H1 (cell line): ENCODE results near the gene DCLK1. TPM values are rescaled to one million over a fixed set of nuclear protein-coding genes. Genes with fewer than 3 reads are reported as not detected.
"Not testable (repeated sequence)": the region's sequence is repeated elsewhere in the genome, so short reads cannot be mapped to it uniquely, and the experiment has no call there.

ENCODE experiments used
- CTCF ChIA-PET: fragments of 300-600 bp; sonication (Branson Sonifier 250); formaldehyde crosslinking; loops from one replicate; lab custom pipeline; 2021; ENCODE audit not compliant: partially characterized antibody; lab: Charles Lee
- POLR2A ChIA-PET: fragments of 300-600 bp; sonication (Branson Sonifier 250); formaldehyde crosslinking; loops from one replicate; lab custom pipeline; 2021; ENCODE audit warnings: inconsistent platforms; ENCODE audit not compliant: partially characterized antibody; lab: Charles Lee
- DNase-seq, 2 experiments: peaks; one replicate each; pipeline versions ENCODE4 v3.0.0 to v3.0.0-alpha.2; 2010 to 2022; ENCODE audit warnings: low spot score in 2 of 2, low read depth in 1 of 2, mixed read lengths in 1 of 2
- FAIRE-seq: peaks from 2 replicates; lab custom pipeline; 2011; peaks lifted over from hg19 to GRCh38; lab: Jason Lieb, UNC
- H2AFZ ChIP-seq: 2 replicates; pipeline ENCODE4 v1.8.1; 2012; ENCODE audit warnings: low read length, inconsistent platforms
- H2AK5ac ChIP-seq: 2 replicates; pipeline ENCODE4 v1.6.1; 2013; ENCODE audit warnings: low read depth, low read length
- H2BK120ac ChIP-seq: replicated peaks from 2 replicates; pipeline ENCODE3; 2013; ENCODE audit warnings: low read depth, low read length, inconsistent platforms
- H2BK12ac ChIP-seq: 2 replicates; pipeline ENCODE4 v1.6.1; 2013; ENCODE audit warnings: low read depth, low read length
- H2BK15ac ChIP-seq: 2 replicates; pipeline ENCODE4 v1.6.1; 2013; ENCODE audit warnings: low read length
- H2BK20ac ChIP-seq: 2 replicates; pipeline ENCODE4 v1.6.1; 2013; ENCODE audit warnings: low read length
- H2BK5ac ChIP-seq: 2 replicates; pipeline ENCODE4 v1.6.1; 2013; ENCODE audit warnings: low read depth, low read length
- H3K14ac ChIP-seq: 2 replicates; pipeline ENCODE4 v1.6.1; 2013; ENCODE audit warnings: inconsistent platforms; ENCODE audit not compliant: insufficient read length
- H3K18ac ChIP-seq: 2 replicates; pipeline ENCODE4 v1.6.1; 2013; ENCODE audit warnings: low read length; ENCODE audit errors: extremely low read depth
- H3K23ac ChIP-seq: 2 replicates; pipeline ENCODE4 v1.6.1; 2013; ENCODE audit warnings: inconsistent platforms; ENCODE audit not compliant: insufficient read length
- H3K23me2 ChIP-seq: 2 replicates; pipeline ENCODE4 v1.6.1; 2013; ENCODE audit warnings: low read depth, low read length
- H3K27ac ChIP-seq: 2 replicates; pipeline ENCODE4 v1.6.1; 2011; ENCODE audit warnings: low read depth, low read length, inconsistent platforms
- H3K27me3 ChIP-seq, 4 experiments: replicated peaks in 1 of 4; 1 replicate in 1 of 4; 2 replicates in 3 of 4; pipeline versions ENCODE4 v1.6.1 to v1.8.1; 2011 to 2013; ENCODE audit warnings: low read length in 3 of 4, mild to moderate bottlenecking in 3 of 4, inconsistent platforms in 2 of 4, mixed read lengths in 2 of 4, moderate library complexity in 1 of 4; ENCODE audit not compliant: control insufficient read depth in 3 of 4, insufficient read depth in 3 of 4; ENCODE audit errors: extremely low read depth in 1 of 4
- H3K36me3 ChIP-seq, 4 experiments: 2 replicates each; pipeline versions ENCODE4 v1.6.1 to v1.8.1; 2011 to 2013; ENCODE audit warnings: mild to moderate bottlenecking in 4 of 4, low read length in 3 of 4, moderate library complexity in 2 of 4, control low read depth in 1 of 4, inconsistent platforms in 1 of 4; ENCODE audit not compliant: insufficient read depth in 4 of 4, control insufficient read depth in 2 of 4
- H3K4ac ChIP-seq: replicated peaks from 2 replicates; pipeline ENCODE3; 2013; ENCODE audit warnings: low read length, low read depth, mixed read lengths, inconsistent platforms; ENCODE audit not compliant: insufficient read length
- H3K4me1 ChIP-seq, 4 experiments: replicated peaks in 1 of 4; 1 replicate in 1 of 4; 2 replicates in 3 of 4; pipeline versions ENCODE4 v1.6.1 to v1.8.1; 2011 to 2013; ENCODE audit warnings: low read length in 3 of 4, inconsistent platforms in 2 of 4, mixed read lengths in 1 of 4; ENCODE audit not compliant: insufficient read depth in 4 of 4, control insufficient read depth in 3 of 4
- H3K4me2 ChIP-seq, 2 experiments: 2 replicates each; pipeline versions ENCODE4 v1.6.1 to v1.8.1; 2011 to 2013; ENCODE audit warnings: low read depth in 2 of 2, low read length in 2 of 2, control low read depth in 1 of 2, inconsistent platforms in 1 of 2, mild to moderate bottlenecking in 1 of 2; ENCODE audit not compliant: insufficient read depth in 1 of 2
- H3K4me3 ChIP-seq, 4 experiments: fragments of 200-600, 300-600 bp in 1 of 4; sonication (generic), shearing (Covaris generic), sonication (Bioruptor Twin) in 1 of 4; 2 replicates each; pipeline versions ENCODE4 v1.5.1 to v1.8.1; 2011 to 2016; ENCODE audit warnings: low read length in 4 of 4, low read depth in 3 of 4, control low read depth in 2 of 4, inconsistent platforms in 2 of 4, mild to moderate bottlenecking in 2 of 4, mixed read lengths in 1 of 4, moderate library complexity in 1 of 4; ENCODE audit not compliant: insufficient read depth in 2 of 4; ENCODE audit errors: extremely low read depth in 1 of 4
- H3K56ac ChIP-seq: replicated peaks from 2 replicates; pipeline ENCODE3; 2013; ENCODE audit warnings: low read depth, mild to moderate bottlenecking, mixed read lengths, low read length, inconsistent platforms; ENCODE audit not compliant: insufficient read length
- H3K79me1 ChIP-seq: 2 replicates; pipeline ENCODE4 v1.6.1; 2013; ENCODE audit warnings: low read depth, low read length, control low read depth
- H3K79me2 ChIP-seq, 2 experiments: 2 replicates each; pipeline versions ENCODE4 v1.6.1 to v1.8.1; 2012 to 2013; ENCODE audit warnings: low read length in 2 of 2, mild to moderate bottlenecking in 2 of 2, inconsistent platforms in 1 of 2; ENCODE audit not compliant: insufficient read depth in 2 of 2, control insufficient read depth in 1 of 2
- H3K9ac ChIP-seq, 4 experiments: replicated peaks in 1 of 4; 1 replicate in 1 of 4; 2 replicates in 3 of 4; pipeline versions ENCODE4 v1.6.1 to v1.8.1; 2011 to 2013; ENCODE audit warnings: low read depth in 3 of 4, low read length in 3 of 4, control low read depth in 2 of 4, mild to moderate bottlenecking in 2 of 4, moderate library complexity in 2 of 4, inconsistent platforms in 1 of 4; ENCODE audit errors: extremely low read depth in 1 of 4
- H3K9me3 ChIP-seq, 2 experiments: 2 replicates each; pipeline versions ENCODE4 v1.6.1 to v1.8.1; 2012 to 2013; ENCODE audit warnings: mild to moderate bottlenecking in 2 of 2, moderate library complexity in 2 of 2, control low read depth in 1 of 2, inconsistent platforms in 1 of 2, low read depth in 1 of 2, low read length in 1 of 2, mixed read lengths in 1 of 2; ENCODE audit not compliant: insufficient read depth in 2 of 2
- H4K20me1 ChIP-seq, 2 experiments: replicated peaks in 1 of 2; 2 replicates each; pipeline versions ENCODE3 to v1.8.1; 2011 to 2013; ENCODE audit warnings: inconsistent platforms in 2 of 2, low read length in 2 of 2, mild to moderate bottlenecking in 1 of 2; ENCODE audit not compliant: insufficient read depth in 2 of 2, control insufficient read depth in 1 of 2
- H4K5ac ChIP-seq: 2 replicates; pipeline ENCODE4 v1.6.1; 2013; ENCODE audit warnings: low read length, low read depth, mixed read lengths, inconsistent platforms; ENCODE audit not compliant: insufficient read length
- H4K8ac ChIP-seq: 2 replicates; pipeline ENCODE4 v1.8.0; 2013; ENCODE audit warnings: mild to moderate bottlenecking, moderate library complexity, low read length, inconsistent platforms; ENCODE audit not compliant: insufficient read depth; ENCODE audit errors: extremely low read depth
- H4K91ac ChIP-seq: replicated peaks from 2 replicates; pipeline ENCODE3; 2013; ENCODE audit warnings: low read length, mixed read lengths, inconsistent platforms; ENCODE audit not compliant: insufficient read length
- WGBS, 2 experiments: shearing (Covaris generic) in 1 of 2; methylation state at CpG; one replicate each; pipeline versions ENCODE4 v1.1.6 to v1.1.7; 2013 to 2015; ENCODE audit warnings: low lambda C conversion rate in 2 of 2, mixed read lengths in 2 of 2, inconsistent platforms in 1 of 2, low coverage in 1 of 2, missing lambda C conversion rate in 1 of 2; ENCODE audit not compliant: insufficient replicate concordance in 2 of 2, insufficient coverage in 1 of 2, insufficient read length in 1 of 2; ENCODE audit errors: extremely low coverage in 1 of 2, missing lambda C conversion rate in 1 of 2; 5-methylcytosine and 5-hydroxymethylcytosine counted together
- polyA plus RNA-seq, 7 experiments: library from polyadenylated mRNA; depleted of rRNA in 3 of 7; stranded (reverse) in 5 of 7; unstranded in 2 of 7; fragments of >200 nt in 5 of 7; fragments of 200-250 nt in 2 of 7; gene quantifications; 1 replicate in 5 of 7; 2 replicates in 1 of 7; 4 replicates in 1 of 7; pipeline versions ENCODE4 v1.2.1 to v1.2.3, GENCODE V29; 2011 to 2013; ENCODE audit warnings: missing spikeins in 2 of 7, mixed read lengths in 2 of 7
- total RNA-seq: library from RNA; stranded (reverse); fragmentation: NEBNext Ultra II Directional; extraction: Animal tissue kit (Norgen Biotek cat#: 25700); gene quantifications from 2 replicates; pipeline ENCODE4 v1.2.1, GENCODE V29; 2021

DCLK1 gene
- total and polyA plus RNA-seq, 2 of the 8 experiments (the other 6 are each of a cell fraction or from before 2014, with no cell fraction given): 22.8 to 41.0 TPM

DNA sequence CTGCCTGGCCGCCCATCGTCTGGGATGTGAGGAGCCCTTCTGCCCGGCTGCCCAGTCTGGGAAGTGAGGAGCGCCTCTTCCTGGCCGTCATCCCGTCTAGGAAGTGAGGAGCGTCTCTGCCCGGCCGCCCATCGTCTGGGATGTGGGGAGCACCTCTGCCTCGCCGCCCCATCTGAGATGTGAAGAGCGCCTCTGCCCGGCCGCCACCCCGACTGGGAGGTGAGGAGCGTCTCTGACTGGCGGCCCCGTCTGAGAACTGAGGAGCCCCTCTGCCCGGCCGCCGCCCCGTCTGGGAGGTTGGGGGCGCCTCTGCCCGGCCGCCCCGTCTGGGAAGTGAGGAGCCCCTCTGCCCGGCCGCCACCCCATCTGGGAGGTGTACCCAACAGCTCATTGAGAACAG is 164.2 kb downstream of the DCLK1 start:
- H3K4me2 ChIP-seq, H3K27me3 ChIP-seq, H3K23ac ChIP-seq, H2BK12ac ChIP-seq, H3K79me2 ChIP-seq, FAIRE-seq, H2BK15ac ChIP-seq, H4K20me1 ChIP-seq, H3K18ac ChIP-seq, H3K79me1 ChIP-seq, H3K4me1 ChIP-seq, H4K91ac ChIP-seq, H3K9ac ChIP-seq, H3K27ac ChIP-seq, H3K36me3 ChIP-seq, H2BK5ac ChIP-seq, H3K23me2 ChIP-seq, POLR2A ChIA-PET, H3K14ac ChIP-seq, H3K56ac ChIP-seq, H3K4ac ChIP-seq, H3K4me3 ChIP-seq, H4K5ac ChIP-seq, H4K8ac ChIP-seq, CTCF ChIA-PET, H2AFZ ChIP-seq, H2AK5ac ChIP-seq, DNase-seq, H2BK20ac ChIP-seq, H2BK120ac ChIP-seq: not testable (repeated sequence)
- 90% methylated on average over 18 of the region's 29 CpGs; no CpG with 5 or more reads in 1 of the 2 experiments for WGBS, 2 experiments
- peaks cover 13 to 15% of the 10 kb centered on the region in 2 experiments; a peak in 2 of 4 replicates for H3K9me3 ChIP-seq
